ENCODE data around the gene PRKG1. TPM values are rescaled to one million over a fixed set of nuclear protein-coding genes. Genes with fewer than 3 reads are reported as not detected.

PRKG1 gene
- total RNA-seq, 4 donors from 2014 or later, result 0.63 to 4.3 (median 2.1) TPM

DNA sequence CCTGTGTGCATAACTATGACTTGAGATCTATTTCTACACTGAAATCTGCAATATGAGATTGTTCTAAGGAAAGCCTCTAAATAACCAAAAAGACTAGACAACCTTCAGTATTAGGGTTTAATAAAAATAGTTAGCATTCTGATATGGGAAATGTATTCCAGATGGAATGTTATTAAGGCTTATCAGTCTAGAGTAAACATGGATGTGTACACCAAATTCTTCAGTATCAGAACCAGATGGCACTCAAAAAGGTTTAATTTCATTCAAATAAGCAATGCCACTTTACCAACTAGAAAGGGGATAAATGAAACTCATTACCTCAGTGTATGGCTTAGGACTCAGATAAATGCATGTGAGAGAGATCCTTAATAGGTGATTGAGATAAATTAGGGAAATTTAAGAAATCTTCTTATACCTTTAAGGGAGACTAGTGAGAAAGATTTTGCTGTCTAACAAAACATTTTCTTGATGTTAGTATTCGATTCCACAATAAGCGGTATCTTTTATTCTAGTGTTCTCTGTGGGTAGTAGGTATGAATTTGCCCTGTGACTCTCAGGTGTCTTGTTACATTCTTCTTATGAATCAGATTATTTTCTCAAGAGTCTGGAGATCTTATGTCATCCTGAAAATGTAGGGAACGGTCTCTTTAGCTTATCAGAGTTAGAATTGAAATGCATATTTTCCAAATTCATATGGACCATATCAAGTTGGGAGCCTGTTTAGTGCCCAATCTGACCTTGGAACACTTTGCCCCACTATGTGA is 159.2 kb downstream of the PRKG1 start:
- no peak for DNase-seq (ENCODE audit: low spot score in 2 of 2)
- 94 to 95% methylated on average over 3 of the region's 3 CpGs for whole genome bisulfite sequencing, 2 donors
- no peak overlapping the region for H3K4me3 ChIP-seq (ENCODE audit: low read depth, poor library complexity, severe bottlenecking)
- intact Hi-C loops (cut with DNase I; ENCODE audit: low total_unique reads), result no loop called here
- TF ChIP-seq, protein P1, sequence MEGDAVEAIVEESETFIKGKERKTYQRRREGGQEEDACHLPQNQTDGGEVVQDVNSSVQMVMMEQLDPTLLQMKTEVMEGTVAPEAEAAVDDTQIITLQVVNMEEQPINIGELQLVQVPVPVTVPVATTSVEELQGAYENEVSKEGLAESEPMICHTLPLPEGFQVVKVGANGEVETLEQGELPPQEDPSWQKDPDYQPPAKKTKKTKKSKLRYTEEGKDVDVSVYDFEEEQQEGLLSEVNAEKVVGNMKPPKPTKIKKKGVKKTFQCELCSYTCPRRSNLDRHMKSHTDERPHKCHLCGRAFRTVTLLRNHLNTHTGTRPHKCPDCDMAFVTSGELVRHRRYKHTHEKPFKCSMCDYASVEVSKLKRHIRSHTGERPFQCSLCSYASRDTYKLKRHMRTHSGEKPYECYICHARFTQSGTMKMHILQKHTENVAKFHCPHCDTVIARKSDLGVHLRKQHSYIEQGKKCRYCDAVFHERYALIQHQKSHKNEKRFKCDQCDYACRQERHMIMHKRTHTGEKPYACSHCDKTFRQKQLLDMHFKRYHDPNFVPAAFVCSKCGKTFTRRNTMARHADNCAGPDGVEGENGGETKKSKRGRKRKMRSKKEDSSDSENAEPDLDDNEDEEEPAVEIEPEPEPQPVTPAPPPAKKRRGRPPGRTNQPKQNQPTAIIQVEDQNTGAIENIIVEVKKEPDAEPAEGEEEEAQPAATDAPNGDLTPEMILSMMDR (IDR thresholded peaks at IDR 0.05), result no peak
- no peak for TF ChIP-seq POLR2A (IDR thresholded peaks at IDR 0.05)

DNA sequence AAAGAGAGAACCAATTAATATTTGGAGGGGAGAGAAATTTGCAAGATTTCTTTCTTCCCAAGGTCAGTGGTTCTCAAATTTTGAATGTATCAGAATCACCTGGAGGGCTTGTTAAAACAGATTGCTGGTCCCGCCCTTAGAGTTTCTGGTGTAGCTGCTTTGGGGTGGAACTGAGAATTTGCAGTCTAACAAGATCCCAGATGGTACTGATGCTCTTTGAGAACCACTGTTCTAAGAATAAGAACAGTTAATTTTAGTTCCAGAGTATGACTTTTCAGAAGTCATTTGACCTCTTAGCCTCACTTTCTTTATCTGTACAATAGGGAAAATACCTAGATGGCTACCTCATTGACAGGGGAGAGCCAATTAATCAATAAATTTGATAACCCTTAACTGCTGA is 161.6 kb downstream of the PRKG1 start:
- WGBS, 2 donors, result 85 to 100% methylated on average over 1 of the region's 1 CpG
- DNase-seq (ENCODE audit: low spot score in 2 of 2), result no peak
- no peak overlapping the region for H3K4me3 ChIP-seq (ENCODE audit: low read depth, poor library complexity, severe bottlenecking)
- TF ChIP-seq POLR2A (IDR thresholded peaks at IDR 0.05), result no peak
- TF ChIP-seq, protein P1 (IDR thresholded peaks at IDR 0.05), result no peak
- intact Hi-C loops (cut with DNase I; ENCODE audit: low total_unique reads), result no loop called here

DNA sequence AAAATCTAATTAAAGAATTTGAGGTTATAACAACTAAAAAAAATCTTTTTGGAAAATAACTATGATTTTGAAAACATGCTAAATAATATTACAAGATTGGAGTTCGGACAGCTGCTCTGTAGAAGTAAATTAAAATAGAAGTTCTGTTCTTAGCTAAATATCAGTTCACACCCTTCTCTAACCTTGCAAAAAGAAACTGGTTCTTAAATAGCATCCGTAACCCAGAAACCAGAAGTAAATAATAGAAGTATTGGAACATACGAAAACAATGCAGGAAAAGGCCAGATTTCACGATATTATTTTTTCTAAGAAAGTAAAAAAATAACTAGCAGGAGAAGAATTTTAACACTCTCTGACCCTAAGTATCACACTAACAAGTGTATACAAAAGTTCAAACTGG is 164.7 kb downstream of the PRKG1 start:
- TF ChIP-seq, protein P1 (IDR thresholded peaks at IDR 0.05), result no peak
- TF ChIP-seq POLR2A (IDR thresholded peaks at IDR 0.05), result no peak
- DNase-seq (ENCODE audit: low spot score in 2 of 2), result no peak
- WGBS, 2 donors, result 68 to 72% methylated on average over 4 of the region's 4 CpGs
- intact Hi-C loops (cut with DNase I; ENCODE audit: low total_unique reads), result no loop called here
- H3K4me3 ChIP-seq (ENCODE audit: low read depth, poor library complexity, severe bottlenecking), result no peak overlapping the region

DNA sequence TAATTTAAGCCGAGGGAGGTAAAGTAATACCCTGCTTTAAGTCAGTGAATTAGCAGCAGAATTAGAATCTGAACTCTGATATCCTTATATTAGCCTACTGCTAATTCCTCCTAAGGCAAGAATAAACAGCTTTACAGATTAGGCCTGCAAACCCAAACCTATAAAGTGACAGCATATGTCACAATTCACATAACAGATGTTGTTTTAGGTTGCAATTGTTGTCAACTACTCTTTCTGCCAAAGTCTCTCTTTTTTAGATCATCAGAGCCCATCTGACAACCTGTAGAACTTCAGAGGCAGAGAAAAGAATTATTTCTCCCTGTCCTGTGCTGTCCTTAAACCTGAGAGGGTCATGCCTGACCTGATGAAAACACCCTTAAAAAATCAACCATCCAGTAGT is 167.2 kb downstream of the PRKG1 start:
- intact Hi-C loops (cut with DNase I; ENCODE audit: low total_unique reads), result no loop called here
- WGBS, 2 donors, result 88 to 90% methylated on average over 1 of the region's 1 CpG

DNA sequence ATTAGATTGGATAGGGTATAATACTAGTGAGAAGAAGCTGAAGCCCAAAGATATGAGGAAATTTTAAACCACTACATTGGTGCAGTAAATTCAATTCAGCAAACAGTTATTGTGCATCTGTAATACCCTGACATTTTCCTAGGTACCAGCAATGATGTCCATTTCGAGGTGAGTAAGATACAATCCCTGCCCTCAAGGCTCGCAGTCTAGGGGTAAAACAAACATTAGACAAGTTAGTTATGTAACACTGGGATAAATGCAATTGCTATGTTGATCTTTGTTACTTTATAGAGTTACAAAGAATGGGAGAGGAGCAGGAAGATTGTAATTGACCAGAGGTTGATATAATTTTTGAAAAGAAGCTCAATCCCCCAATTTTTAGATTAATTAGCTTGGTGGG is 168.1 kb downstream of the PRKG1 start:
- intact Hi-C loops (cut with DNase I; ENCODE audit: low total_unique reads), result no loop called here
- no peak for TF ChIP-seq POLR2A (IDR thresholded peaks at IDR 0.05)
- TF ChIP-seq, protein P1 (IDR thresholded peaks at IDR 0.05), result no peak
- WGBS, 2 donors, result 72 to 76% methylated on average over 2 of the region's 2 CpGs

More for the DNA sequence above, 167.2 kb downstream of the PRKG1 start:
- no peak for DNase-seq (ENCODE audit: low spot score in 2 of 2)
- no peak overlapping the region for H3K4me3 ChIP-seq (ENCODE audit: low read depth, poor library complexity, severe bottlenecking)
- TF ChIP-seq POLR2A (IDR thresholded peaks at IDR 0.05), result no peak
- TF ChIP-seq, protein P1 (IDR thresholded peaks at IDR 0.05), result no peak

DNA sequence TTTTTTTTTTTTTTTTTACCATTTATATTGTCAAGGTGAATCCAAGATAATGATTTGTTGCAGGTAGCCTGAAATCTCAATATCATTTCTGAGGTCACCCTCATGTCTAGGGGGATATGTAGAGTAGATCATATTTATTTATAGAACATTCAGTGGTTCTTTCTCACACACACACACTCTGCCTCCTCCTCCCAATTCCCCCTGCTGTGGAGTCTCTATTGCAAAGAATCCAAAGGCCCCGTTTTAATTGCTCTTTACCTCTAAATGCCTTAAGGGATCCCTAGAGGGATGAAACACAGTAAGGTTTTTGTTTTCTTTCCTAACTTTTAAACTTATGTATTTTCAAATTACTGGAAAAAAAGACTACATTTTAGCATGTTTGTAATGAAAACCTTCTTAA is 170.0 kb downstream of the PRKG1 start:
- DNase-seq (ENCODE audit: low spot score in 2 of 2), result no peak
- WGBS, 2 donors, result 41 to 46% methylated on average over 1 of the region's 1 CpG
- no peak overlapping the region for H3K4me3 ChIP-seq (ENCODE audit: low read depth, poor library complexity, severe bottlenecking)
- intact Hi-C loops (cut with DNase I; ENCODE audit: low total_unique reads), result no loop called here
- no peak for TF ChIP-seq POLR2A (IDR thresholded peaks at IDR 0.05)
- TF ChIP-seq, protein P1 (IDR thresholded peaks at IDR 0.05), result no peak

More for the DNA sequence above, 168.1 kb downstream of the PRKG1 start:
- no peak for DNase-seq (ENCODE audit: low spot score in 2 of 2)
- H3K4me3 ChIP-seq (ENCODE audit: low read depth, poor library complexity, severe bottlenecking), result no peak overlapping the region
